ENCODE results near the gene CNTNAP2. TPM values are rescaled to one million over a fixed set of nuclear protein-coding genes. Genes with fewer than 3 reads are reported as not detected.
"Not testable (repeated sequence)": the region's sequence is repeated elsewhere in the genome, so short reads cannot be mapped to it uniquely, and the experiment has no call there.

The CNTNAP2 gene
- polyA plus RNA-seq, 5 donors, result 30.4 to 44.2 (median 39.8) TPM

DNA sequence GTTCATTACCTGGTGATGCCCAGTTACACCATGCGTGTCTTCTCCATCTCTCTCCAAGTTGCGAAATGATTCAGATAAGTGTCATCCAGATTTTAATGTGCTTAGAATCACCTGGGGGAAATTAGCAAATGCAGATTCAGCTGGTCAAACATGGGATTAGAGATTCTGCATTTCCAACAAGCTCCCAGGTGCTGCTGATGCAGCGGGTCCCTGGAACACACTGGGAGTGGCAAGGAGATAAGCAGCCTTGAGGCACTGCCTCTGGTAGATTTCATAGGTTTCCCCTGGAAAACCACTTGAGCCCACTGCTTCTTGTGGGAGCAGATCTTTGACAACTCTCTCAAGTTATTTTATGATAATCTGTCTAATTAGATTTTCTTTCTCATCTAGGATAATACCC lies 2278.0 kb downstream of the CNTNAP2 start:
- no peak for DNase-seq

DNA sequence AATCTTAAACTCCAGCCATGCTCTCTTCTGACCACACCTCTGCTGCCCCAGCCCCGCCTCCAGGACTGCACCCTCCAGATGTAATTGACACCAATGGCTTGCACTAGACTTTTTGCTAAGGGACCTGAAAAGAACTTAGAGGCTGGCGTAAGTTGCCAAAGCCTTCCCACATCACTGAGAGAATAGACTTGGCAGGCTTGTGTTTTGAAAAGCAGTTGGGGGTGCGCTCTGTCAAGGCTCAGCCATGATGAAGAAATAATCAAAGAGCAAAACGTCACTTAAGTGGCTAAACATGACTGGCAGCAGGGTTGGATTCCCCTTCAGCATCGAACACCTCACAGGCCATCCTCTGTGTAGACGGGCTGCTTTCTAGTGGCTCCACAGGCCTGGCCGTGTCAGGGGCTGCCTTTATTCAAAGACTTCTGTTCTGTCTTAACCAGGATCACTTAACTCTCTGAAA lies 2278.8 kb downstream of the CNTNAP2 start:
- DNase-seq, result no peak

GRCh38 chr7:148395990-148396716 lies 2279.6 kb downstream of the CNTNAP2 start:
- DNase-seq, result no peak

DNA sequence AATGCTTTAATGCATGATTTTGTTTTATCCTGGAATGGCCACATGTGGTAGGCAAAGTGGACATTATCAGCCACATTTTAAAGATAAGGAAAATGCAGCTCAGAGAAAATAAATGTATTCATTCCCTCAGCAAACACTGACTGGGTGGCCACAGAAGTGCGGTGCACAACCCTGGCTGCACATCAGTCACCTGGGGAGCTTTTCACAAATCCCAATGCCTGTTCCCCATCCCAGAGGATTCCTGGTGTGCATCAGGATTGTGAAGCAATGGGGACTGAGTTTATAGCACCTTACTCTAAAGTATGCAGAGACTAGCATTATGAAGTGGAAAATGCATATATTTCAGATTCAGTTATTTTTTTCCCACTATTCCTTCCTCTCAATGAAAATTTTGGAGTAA lies 2280.5 kb downstream of the CNTNAP2 start:
- no peak for DNase-seq

DNA sequence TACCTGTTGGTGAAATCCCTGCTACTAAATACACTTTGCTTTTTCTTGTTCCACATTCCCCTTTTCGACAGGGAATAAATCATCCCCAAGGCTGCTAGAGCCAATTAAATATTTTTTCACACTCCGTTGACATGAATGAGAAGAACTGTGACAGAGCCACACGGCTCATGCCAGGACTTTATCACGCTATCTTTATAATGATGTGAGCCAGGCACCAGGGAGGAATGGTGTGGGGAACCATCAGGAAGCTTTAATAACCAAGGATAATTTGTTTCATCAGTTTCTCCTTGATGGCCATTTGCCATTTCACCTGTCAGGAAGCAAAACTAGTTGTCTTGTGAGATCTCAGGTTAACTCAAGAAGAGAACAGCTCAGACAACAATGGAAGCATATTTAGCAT lies 2280.9 kb downstream of the CNTNAP2 start:
- no peak for DNase-seq

DNA sequence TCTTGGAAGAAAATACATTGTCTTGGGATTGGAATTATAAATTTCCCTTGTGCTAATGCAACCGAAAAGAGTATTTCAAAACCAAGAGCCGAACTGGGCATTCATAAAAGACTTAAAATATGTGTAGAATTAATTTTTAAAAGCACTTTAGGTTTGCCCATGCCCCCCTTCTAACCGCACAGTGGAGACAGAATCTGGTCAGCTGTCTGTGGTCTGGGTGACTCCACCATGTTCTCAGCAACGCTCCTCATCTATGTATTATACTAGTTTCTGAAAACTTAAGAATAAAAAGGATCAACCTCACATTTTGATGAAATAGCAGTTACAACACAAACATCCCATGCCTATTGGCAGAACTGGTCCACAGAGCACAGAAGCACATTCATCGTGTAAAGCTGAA lies 2281.4 kb downstream of the CNTNAP2 start:
- no peak for DNase-seq

- no peak for DNase-seq
Measured at GRCh38 chr7:148398844-148399365, 2282.3 kb downstream of the CNTNAP2 start.

DNA sequence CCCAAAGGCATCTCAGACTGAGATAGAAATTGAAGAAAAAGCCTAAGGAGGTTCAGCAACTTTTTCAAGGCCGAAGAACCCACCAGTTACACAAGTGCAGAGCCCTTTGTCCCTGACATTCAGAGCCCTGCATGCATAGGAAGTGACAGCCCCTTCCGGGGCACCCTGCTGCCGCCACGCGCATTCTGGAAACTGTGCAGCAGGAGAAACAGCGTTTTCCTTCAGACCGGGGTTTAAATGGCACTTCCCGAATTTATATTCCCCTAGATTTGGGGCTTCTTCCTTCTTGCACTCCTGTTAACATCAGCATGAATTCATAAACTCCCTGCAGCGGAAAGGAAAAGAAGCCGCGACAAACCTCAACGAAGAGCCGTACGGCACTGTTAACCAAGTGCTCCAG lies 2283.5 kb downstream of the CNTNAP2 start:
- no peak for DNase-seq

DNA sequence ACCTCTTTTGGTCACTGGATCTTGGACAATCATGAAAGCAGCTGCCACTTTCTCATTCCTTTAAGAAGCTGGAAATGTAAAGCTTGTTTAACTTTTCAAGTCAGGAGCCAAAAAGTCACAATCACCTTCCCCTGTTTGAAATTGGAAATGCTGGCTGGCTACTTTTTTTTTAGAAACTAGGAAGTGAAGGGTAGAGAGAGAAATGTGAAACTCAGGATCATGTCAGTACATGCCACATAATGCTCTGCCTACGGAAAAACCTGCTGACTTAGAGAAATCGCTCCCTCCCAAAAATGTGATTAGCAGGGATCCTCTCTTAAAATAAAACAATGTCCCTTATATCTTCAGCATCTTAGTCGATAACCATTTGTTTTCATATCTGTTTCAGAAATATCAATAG lies 2285.6 kb downstream of the CNTNAP2 start:
- no peak for DNase-seq

- DNase-seq, result no peak
Measured at GRCh38 chr7:148403466-148403993, 2286.9 kb downstream of the CNTNAP2 start.

DNA sequence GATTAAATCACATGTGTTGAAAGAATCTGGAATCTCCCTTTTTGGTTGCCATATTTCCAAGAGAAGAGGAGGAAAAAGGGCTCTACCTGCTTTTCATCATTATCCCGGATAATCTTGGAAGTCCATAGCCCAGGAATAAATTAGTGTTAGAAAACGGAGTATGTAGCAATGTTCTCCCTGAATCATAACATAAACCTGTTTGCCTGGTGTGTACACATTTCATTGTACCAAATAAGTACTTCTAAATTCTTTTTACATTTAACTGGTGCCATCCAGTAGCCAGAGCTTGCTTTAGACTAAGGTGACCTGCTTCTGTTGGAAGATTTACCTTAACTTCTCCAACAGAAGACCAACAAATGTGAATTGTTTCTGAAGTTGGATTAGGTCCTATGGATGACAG lies 2291.7 kb downstream of the CNTNAP2 start:
- no peak for DNase-seq

DNA sequence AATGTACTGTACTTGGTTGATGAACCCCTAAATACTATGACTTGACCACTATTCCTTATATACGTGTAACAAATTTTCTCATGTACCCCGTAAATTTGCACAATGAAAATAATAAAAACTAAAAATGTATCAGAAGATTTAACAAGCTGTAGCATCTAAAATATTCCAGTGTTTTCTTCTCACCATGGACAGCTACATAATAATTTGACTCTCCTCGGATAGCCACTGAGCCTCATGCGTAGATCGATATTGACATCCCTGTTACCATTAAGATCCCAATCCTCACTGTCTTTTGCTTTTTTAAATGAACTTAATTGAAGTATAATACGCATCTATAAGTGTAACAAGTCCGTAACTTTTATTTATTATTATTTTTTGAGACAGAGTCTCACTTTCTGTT lies 2294.3 kb downstream of the CNTNAP2 start:
- no peak for DNase-seq

- no peak for DNase-seq
Measured at GRCh38 chr7:148412691-148413090, 2296.1 kb downstream of the CNTNAP2 start.

DNA sequence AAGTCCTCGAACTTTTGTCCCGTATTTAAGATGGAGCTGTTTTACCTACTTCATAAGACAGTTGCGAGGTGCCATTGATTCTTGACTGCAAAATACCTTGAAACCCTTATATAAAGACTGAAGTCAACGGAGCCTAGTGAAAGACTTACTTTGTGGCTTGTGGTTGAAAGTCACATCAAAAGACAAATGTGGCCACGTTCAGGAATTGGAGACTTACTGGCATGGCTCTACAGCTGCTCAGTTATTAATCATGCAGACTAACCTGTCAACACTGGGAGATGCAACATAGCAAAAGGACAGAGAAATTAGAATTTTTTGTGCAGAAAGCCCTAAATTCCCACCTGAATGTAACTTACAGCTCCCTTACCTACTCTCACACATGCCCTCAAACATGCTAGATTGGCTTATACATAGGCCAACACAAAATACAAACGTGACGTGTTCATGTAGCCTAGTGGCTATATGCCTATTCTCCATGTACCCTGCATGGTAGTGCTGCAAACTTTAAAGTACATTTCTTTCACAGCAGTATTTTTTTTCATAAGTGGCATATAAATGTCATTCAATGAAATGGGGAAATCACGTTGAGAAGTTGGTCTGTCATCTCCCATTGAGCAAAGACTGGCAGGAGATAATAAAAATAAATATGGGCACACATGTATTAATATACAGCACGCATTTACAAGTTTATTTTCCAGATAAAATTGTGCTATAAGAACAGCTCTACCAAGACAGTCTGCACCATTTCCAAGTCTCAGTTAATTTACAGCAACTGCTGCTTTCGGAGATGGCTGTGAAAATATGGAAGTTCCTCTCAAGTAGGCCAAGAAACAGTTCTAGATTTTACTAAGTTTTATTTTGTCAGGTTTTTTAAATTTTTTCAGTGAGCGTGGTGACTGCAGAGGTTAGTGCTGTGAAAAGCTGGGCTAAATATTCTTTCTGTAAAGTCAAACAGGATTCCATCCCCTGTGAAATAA lies 2303.5 kb downstream of the CNTNAP2 start:
- no peak for DNase-seq

GRCh38 chr7:148422030-148422429 lies 2305.4 kb downstream of the CNTNAP2 start:
- DNase-seq, result no peak

GRCh38 chr7:148426393-148426792 lies 2309.8 kb downstream of the CNTNAP2 start:
- not testable (repeated sequence) for DNase-seq

DNA sequence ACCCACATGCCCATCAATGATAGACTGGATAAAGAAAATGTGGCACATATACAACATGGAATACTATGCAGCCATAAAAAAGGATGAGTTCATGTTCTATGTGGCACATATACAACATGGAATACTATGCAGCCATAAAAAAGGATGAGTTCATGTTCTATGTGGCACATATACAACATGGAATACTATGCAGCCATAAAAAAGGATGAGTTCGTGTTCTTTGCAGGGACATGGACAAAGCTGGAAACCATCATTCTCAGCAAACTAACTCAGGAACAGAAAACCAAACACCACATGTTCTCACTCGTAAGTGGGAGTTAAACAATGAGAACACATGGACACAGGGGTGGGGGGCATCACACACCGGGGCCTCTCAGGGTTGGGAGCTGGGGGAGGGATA lies 2314.1 kb downstream of the CNTNAP2 start:
- DNase-seq, result not testable (repeated sequence)

DNA sequence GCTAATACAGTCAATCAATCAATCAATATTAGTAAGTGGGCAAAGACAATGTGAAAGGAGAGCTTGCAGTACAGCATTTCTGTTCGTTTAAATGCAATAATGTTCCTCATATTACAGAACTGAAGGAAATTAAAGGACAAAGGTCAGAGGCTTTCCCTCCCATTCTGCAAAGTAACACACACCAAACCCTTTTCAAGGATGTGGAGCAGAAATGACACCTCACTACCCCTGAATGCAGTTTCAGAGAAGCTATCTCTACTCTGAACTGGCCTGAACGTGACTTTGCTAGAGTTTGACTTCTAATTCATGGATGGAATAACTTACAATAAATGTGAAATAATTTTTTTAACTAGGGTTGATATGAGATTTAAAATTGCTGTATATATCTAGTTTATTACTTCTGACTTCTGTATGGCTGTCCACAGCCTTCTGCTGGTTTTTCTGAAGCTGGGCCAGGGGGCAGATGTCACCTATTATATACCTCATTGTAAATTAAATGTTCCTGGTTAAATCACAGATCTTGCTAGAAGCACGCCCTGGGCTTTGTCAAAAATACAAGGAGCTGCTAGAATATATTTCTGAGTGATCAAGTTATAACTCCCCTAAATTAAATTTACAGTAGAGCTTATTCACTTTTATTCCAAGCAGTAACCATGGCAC lies 2317.1 kb downstream of the CNTNAP2 start:
- no peak for DNase-seq

DNA sequence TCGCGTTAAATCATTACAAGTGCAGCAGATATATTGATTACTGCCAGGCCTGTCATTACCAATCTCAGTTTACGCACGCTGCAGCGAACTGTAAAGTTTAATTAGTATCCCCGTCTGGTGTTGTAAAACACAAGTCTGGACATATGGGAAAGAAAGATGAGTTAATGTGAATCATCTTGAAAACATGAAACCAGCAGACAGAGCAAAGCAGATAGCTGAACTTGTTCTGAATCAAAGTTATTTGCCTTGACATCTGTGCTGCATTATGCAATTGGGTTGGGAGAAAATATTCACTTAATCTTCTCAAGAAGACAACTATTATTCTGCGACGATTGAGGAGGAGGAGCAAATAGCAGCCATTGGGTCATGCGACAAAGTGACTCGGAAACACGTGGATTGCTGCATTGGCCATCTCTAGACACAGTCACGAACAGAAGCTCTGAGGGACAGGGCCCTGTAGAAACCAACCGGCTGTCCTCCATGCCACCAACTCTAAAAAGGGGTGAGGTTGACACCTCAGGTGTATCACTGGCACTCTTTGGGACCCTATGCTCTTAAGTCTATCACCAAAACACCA lies 2317.7 kb downstream of the CNTNAP2 start:
- no peak for DNase-seq

GRCh38 chr7:148434887-148435286 lies 2318.3 kb downstream of the CNTNAP2 start:
- no peak for DNase-seq

GRCh38 chr7:148435715-148436114 lies 2319.1 kb downstream of the CNTNAP2 start:
- no peak for DNase-seq

Data from right lung (tissue), 5 donors.